Neural cell (in vitro differentiated cells): ENCODE measurements around the gene BRIX1.

Experiments used
- MXI1 ChIP-seq: fragments of 450-650 bp; conservative IDR thresholded peaks from 2 replicates; pipeline ENCODE4 v1.6.1; 2014; ENCODE audit warnings: antibody characterized with exemption, mild to moderate bottlenecking; ENCODE audit not compliant: poor library complexity, severe bottlenecking
- POLR2AphosphoS5 ChIP-seq: IDR thresholded peaks from 2 replicates; pipeline ENCODE4 v1.6.1; 2012
- RAD21 ChIP-seq: fragments of 450-650 bp; conservative IDR thresholded peaks from 2 replicates; pipeline ENCODE4 v1.6.1; 2014; ENCODE audit warnings: antibody characterized with exemption, mild to moderate bottlenecking, moderate library complexity
- SMC3 ChIP-seq: fragments of 450-650 bp; conservative IDR thresholded peaks from 2 replicates; pipeline ENCODE4 v1.6.1; 2014; ENCODE audit warnings: antibody characterized with exemption, mild to moderate bottlenecking, moderate library complexity; ENCODE audit not compliant: poor library complexity
- TF ChIP-seq, protein P1 (sequence below): fragments of 450-650 bp; IDR thresholded peaks from 2 replicates; pipeline ENCODE4 v1.5.1; 2014; ENCODE audit warnings: antibody characterized with exemption, mild to moderate bottlenecking, moderate library complexity; ENCODE audit not compliant: poor library complexity, severe bottlenecking
- TF ChIP-seq, protein P2 (sequence below): IDR thresholded peaks from 2 replicates; pipeline ENCODE4 v1.6.1; 2012; ENCODE audit warnings: borderline replicate concordance

- TF ChIP-seq, protein P1, sequence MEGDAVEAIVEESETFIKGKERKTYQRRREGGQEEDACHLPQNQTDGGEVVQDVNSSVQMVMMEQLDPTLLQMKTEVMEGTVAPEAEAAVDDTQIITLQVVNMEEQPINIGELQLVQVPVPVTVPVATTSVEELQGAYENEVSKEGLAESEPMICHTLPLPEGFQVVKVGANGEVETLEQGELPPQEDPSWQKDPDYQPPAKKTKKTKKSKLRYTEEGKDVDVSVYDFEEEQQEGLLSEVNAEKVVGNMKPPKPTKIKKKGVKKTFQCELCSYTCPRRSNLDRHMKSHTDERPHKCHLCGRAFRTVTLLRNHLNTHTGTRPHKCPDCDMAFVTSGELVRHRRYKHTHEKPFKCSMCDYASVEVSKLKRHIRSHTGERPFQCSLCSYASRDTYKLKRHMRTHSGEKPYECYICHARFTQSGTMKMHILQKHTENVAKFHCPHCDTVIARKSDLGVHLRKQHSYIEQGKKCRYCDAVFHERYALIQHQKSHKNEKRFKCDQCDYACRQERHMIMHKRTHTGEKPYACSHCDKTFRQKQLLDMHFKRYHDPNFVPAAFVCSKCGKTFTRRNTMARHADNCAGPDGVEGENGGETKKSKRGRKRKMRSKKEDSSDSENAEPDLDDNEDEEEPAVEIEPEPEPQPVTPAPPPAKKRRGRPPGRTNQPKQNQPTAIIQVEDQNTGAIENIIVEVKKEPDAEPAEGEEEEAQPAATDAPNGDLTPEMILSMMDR = no peak
- TF ChIP-seq RAD21 (no peak), SMC3 (no peak), MXI1 (no peak), POLR2AphosphoS5 (no peak)
- TF ChIP-seq, protein P2, sequence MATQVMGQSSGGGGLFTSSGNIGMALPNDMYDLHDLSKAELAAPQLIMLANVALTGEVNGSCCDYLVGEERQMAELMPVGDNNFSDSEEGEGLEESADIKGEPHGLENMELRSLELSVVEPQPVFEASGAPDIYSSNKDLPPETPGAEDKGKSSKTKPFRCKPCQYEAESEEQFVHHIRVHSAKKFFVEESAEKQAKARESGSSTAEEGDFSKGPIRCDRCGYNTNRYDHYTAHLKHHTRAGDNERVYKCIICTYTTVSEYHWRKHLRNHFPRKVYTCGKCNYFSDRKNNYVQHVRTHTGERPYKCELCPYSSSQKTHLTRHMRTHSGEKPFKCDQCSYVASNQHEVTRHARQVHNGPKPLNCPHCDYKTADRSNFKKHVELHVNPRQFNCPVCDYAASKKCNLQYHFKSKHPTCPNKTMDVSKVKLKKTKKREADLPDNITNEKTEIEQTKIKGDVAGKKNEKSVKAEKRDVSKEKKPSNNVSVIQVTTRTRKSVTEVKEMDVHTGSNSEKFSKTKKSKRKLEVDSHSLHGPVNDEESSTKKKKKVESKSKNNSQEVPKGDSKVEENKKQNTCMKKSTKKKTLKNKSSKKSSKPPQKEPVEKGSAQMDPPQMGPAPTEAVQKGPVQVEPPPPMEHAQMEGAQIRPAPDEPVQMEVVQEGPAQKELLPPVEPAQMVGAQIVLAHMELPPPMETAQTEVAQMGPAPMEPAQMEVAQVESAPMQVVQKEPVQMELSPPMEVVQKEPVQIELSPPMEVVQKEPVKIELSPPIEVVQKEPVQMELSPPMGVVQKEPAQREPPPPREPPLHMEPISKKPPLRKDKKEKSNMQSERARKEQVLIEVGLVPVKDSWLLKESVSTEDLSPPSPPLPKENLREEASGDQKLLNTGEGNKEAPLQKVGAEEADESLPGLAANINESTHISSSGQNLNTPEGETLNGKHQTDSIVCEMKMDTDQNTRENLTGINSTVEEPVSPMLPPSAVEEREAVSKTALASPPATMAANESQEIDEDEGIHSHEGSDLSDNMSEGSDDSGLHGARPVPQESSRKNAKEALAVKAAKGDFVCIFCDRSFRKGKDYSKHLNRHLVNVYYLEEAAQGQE = no peak
These were observed 12.3 kb upstream of the BRIX1 start for GRCh38 chr5:34903260-34903659.
